C4-2B (cell line): Measurements from ENCODE around the gene MAP2K2.
"Not testable (repeated sequence)": the region's sequence is repeated elsewhere in the genome, so short reads cannot be mapped to it uniquely, and the experiment has no call there.

Experiments
- H3K27ac ChIP-seq: fragments of 450-650 bp; 2 replicates; pipeline ENCODE4 v1.5.1; 2017
- ZFX ChIP-seq: fragments of 450-650 bp; IDR thresholded peaks from 2 replicates; pipeline ENCODE4 v1.6.1; 2017
- TF ChIP-seq, protein P1 (sequence below): fragments of 450-650 bp; conservative IDR thresholded peaks from 2 replicates; pipeline ENCODE4 v1.5.1; 2017; ENCODE audit warnings: mild to moderate bottlenecking

Gene MAP2K2

DNA sequence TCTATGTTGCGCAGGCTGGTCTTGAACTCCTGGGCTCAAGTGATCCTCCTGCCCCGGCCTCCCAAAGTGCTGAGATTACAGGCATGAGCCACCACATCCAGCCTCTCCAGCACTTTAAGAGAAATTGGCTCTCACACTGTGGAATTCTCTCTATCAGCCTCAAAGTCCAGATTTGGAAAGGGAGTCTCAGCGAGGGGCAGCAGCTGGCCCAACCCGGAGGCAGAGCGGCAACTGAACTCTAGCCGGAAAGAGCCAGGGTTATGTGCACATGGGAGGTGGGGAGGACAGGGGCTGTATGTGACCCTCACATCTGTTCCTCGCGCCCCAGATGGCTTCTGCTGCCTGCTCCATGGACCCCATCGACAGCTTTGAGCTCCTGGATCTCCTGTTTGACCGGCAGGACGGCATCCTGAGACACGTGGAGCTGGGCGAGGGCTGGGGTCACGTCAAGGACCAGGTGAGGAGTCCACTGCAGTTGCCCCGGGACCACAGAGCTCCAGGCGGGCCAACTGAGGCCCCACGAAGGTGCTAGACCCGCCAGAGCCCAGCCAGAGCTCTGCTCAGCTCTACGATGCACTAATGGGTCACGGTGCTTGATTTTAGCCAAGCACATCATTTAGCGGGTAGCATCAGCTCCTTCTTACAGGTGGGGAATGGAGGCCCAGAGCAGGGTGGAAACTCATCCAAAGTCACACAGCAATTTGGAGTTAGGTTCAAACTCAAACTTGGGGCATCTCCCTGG is 30.8 kb upstream of the MAP2K2 start:
- TF ChIP-seq ZFX: no peak
- TF ChIP-seq, protein P1, sequence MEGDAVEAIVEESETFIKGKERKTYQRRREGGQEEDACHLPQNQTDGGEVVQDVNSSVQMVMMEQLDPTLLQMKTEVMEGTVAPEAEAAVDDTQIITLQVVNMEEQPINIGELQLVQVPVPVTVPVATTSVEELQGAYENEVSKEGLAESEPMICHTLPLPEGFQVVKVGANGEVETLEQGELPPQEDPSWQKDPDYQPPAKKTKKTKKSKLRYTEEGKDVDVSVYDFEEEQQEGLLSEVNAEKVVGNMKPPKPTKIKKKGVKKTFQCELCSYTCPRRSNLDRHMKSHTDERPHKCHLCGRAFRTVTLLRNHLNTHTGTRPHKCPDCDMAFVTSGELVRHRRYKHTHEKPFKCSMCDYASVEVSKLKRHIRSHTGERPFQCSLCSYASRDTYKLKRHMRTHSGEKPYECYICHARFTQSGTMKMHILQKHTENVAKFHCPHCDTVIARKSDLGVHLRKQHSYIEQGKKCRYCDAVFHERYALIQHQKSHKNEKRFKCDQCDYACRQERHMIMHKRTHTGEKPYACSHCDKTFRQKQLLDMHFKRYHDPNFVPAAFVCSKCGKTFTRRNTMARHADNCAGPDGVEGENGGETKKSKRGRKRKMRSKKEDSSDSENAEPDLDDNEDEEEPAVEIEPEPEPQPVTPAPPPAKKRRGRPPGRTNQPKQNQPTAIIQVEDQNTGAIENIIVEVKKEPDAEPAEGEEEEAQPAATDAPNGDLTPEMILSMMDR: no peak
- no peak overlapping the region for H3K27ac ChIP-seq

DNA sequence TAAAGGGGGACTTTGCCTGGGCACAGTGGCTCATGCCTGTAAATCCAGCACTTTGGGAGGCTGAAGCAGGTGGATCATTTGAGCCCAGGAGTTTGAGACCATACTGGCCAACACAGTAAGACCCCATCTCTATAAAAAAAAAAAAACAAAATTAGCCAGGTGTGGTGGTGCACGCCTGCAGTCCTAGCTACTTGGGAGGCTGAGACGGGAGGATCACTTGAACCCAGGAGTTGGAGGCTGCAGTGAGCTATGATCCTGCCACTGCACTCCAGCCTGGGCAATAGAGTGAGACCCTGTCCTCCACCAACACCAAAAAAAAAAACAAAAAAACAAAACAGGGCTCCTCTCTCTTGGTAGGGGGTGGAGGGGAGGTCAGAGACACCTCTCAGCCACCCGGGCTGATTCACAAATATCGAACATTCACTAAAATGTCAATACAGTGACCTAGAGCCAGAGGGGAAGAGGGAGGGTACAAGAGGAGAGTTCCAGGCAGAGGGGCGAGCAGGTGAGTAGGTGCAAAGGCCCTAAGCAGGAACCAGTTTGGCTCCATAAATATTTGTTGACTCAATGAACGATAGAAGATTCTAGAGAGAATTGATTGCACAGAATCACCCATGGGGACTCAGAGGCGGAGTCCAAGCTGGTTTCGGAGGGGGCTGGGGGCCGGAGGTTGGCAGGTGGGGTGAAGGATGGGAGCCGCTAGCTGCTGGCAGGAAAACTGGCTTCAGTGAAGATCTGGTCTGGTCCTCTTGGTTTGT is 28.5 kb upstream of the MAP2K2 start:
- no peak overlapping the region for H3K27ac ChIP-seq
- TF ChIP-seq, protein P1: no peak
- TF ChIP-seq ZFX: no peak

DNA sequence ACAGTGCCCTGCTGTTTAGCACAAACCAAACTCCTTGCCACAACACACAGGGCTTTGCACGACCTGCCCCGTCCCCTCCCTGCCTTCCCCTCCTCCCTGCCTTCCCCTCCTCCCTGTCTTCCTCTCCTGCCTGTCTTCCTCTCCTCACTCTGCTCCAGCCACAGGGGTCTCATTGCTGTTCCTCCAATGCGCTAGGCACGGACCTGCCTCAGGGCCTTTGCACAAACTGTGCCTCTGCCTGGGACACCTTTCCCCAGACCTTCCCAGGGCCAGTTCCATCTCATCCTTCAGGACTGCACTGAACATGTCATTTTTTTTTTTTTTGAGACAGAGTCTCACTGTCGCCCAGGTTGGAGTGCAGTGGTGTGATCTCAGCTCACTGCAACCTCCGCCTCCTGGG is 27.7 kb upstream of the MAP2K2 start:
- TF ChIP-seq, protein P1: no peak
- TF ChIP-seq ZFX: no peak
- no peak overlapping the region for H3K27ac ChIP-seq

DNA sequence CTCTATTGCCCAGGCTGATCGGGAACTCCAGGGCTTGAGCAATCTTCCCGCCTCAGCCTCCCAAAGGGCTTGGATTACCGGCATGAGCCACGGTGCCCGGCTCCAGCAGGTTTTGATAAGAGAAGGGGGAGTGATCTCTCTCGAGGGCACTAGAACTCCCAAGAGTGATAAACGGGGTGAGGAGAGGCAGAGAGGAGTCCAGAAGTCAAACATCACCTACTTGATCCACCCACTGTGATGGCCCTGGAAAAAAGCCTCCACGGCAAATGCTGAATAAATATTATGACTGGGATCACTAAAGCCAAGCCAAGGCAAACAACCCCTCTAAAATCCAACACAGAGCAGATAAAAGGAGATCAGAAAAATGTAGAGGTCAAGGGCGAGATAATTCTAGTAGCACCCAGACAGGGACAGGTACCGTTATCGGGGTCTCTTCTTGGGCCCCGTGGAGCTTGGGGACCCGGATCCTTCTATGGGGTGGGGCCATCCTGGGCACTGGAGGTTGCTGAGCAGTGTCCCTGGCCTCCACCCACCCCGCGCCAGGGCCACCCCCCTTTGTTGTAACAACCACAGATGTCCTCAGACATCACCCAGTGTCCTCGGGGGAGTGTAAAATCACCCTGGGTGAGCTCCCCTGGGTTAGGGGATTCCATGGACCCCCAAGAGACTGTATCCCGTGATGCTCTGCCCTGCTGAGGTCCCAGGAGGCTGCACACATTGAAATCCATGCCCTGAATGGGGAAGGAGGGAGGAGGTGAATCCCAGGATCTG is 25.8 kb upstream of the MAP2K2 start:
- H3K27ac ChIP-seq: no peak overlapping the region
- TF ChIP-seq ZFX: no peak
- TF ChIP-seq, protein P1: no peak

DNA sequence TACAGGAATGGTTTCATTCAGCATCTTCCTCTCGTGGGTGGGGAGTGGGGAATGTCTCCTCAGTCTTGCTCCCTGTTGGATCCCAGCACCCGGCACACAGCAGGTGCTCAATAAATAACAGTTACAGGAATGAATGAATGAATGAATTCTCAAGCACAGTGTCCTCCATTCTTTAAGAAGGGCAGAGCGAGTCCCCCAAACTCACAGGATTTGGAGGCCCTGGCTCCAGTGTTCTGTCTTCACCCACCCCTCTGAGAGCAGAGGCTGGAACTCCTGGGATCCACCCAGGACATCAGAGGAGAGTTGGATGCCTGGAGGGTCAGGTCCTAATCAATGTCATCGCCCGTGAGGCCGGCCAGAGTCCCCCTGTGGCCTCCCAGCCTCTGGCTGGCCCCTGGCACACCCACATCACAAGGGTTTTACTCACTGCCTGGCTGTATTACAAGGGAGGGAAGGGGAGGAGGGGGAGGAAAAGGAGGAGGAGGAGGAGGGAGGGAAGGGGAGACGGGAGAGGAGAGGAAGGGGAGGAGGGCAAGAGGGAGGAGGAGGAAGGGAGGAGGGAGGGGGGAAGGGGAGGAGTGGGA is 20.8 kb upstream of the MAP2K2 start:
- H3K27ac ChIP-seq: no peak overlapping the region
- TF ChIP-seq ZFX: no peak
- TF ChIP-seq, protein P1: no peak

DNA sequence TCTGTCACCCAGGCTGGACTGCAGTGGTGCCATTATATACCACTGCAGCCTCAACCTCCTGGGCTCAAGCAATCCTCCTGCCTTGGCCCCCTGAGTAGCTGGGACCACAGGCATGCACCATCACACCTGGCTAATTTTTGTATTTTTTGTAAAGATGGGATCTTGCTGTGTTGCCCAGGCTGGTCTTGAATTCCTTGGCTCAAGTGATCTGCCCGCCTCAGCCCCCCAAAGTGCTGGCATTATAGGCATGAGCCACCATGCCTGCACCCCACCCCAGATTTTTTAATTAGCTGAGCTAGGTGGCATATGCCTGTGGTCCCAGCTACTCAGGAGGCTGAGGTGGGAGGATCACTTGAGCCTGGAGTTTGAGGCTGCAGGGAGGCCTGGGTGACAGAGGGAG is 19.0 kb upstream of the MAP2K2 start:
- H3K27ac ChIP-seq: not testable (repeated sequence)

DNA sequence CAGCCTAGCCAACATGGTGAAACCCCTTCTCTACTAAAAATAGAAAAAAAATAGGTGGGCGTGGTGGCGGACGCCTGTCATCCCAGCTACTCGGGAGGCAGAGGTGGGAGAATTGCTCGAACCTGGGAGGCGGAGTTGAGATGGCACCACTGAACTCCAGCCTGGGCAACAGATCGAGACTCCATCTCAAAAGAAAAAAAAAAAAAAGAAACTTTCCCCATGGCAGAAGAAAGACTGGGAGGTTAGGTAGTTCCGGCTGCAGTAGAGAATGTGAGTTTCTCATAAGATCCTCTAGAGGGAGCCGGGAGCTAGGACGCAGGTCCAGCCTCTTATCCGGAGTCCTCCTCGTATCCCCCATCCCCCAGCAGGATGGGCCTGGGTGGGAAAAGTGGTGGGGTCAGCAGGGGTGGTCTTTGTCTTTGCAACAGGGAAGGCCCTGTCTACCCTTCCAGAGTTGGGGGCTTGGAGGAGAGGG is 16.4 kb upstream of the MAP2K2 start:
- TF ChIP-seq, protein P1: peak; percentile 83
- no peak for TF ChIP-seq ZFX
- H3K27ac ChIP-seq: no peak overlapping the region
